GM19025 (cell line): Measurements from ENCODE around the gene SNX8.

Source experiments
- ATAC-seq: cut with Tn5 transposase; IDR thresholded peaks from one replicate; pipeline ENCODE4 v1.9.1; 2021; ENCODE audit warnings: mild to moderate bottlenecking, low read depth, moderate library complexity; ENCODE audit not compliant: unreplicated experiment

The SNX8 gene

GRCh38 chr7:2225336-2225735, 88.9 kb downstream of the SNX8 start:
- ATAC-seq = no peak

- ATAC-seq = no peak
Measured at GRCh38 chr7:2224934-2225333, 89.3 kb downstream of the SNX8 start.

GRCh38 chr7:2224491-2224928, 89.7 kb downstream of the SNX8 start:
- no peak for ATAC-seq

- no peak for ATAC-seq
Measured at GRCh38 chr7:2223321-2223720, 90.9 kb downstream of the SNX8 start.

GRCh38 chr7:2222516-2222915, 91.7 kb downstream of the SNX8 start:
- ATAC-seq = no peak

GRCh38 chr7:2220954-2221353, 93.3 kb downstream of the SNX8 start:
- ATAC-seq = no peak

GRCh38 chr7:2220506-2220905, 93.7 kb downstream of the SNX8 start:
- ATAC-seq = no peak

GRCh38 chr7:2220030-2220429, 94.2 kb downstream of the SNX8 start:
- ATAC-seq = no peak

GRCh38 chr7:2219606-2220005, 94.6 kb downstream of the SNX8 start:
- no peak for ATAC-seq

GRCh38 chr7:2219136-2219535, 95.1 kb downstream of the SNX8 start:
- ATAC-seq = no peak

- ATAC-seq = no peak
Measured at GRCh38 chr7:2218444-2218785, 95.8 kb downstream of the SNX8 start.

- no peak for ATAC-seq
Measured at GRCh38 chr7:2217716-2218443, 96.4 kb downstream of the SNX8 start.

- no peak for ATAC-seq
Measured at GRCh38 chr7:2217206-2217605, 97.0 kb downstream of the SNX8 start.

GRCh38 chr7:2215851-2216250, 98.4 kb downstream of the SNX8 start:
- ATAC-seq = no peak

- no peak for ATAC-seq
Measured at GRCh38 chr7:2214636-2215035, 99.6 kb downstream of the SNX8 start.

- no peak for ATAC-seq
Measured at GRCh38 chr7:2213551-2214215, 100.6 kb downstream of the SNX8 start.

GRCh38 chr7:2212906-2213305, 101.3 kb downstream of the SNX8 start:
- no peak for ATAC-seq

- ATAC-seq = no peak
Measured at GRCh38 chr7:2211926-2212325, 102.3 kb downstream of the SNX8 start.

GRCh38 chr7:2211259-2211880, 102.9 kb downstream of the SNX8 start:
- no peak for ATAC-seq

GRCh38 chr7:2210551-2211258, 103.5 kb downstream of the SNX8 start:
- ATAC-seq = no peak

- no peak for ATAC-seq
Measured at GRCh38 chr7:2209961-2210323, 104.3 kb downstream of the SNX8 start.
